Thyroid gland (tissue), 4 donors: ENCODE results near the gene MAS1. TPM values are rescaled to one million over a fixed set of nuclear protein-coding genes. Genes with fewer than 3 reads are reported as not detected.
"Not testable (repeated sequence)": the region's sequence is repeated elsewhere in the genome, so short reads cannot be mapped to it uniquely, and the experiment has no call there.

Experiments
- DNase-seq, 2 donors: peaks; one replicate each; pipeline ENCODE4 v3.0.0-alpha.2; 2019
- H3K27ac ChIP-seq, 3 donors: fragments of 200-600 bp; sonication (generic); 1 replicate in 2 of 3; 2 replicates in 1 of 3; pipeline ENCODE4 v1.5.1; 2016 to 2019; ENCODE audit warnings: mild to moderate bottlenecking in 1 of 3, moderate library complexity in 1 of 3
- H3K27me3 ChIP-seq: fragments of 200-600 bp; sonication (generic); one replicate; pipeline ENCODE4 v1.5.1; 2019
- H3K36me3 ChIP-seq, 2 donors: fragments of 200-600 bp; sonication (generic); one replicate each; pipeline ENCODE4 v1.5.1; 2016 to 2019
- H3K4me1 ChIP-seq, 2 donors: fragments of 200-600 bp; sonication (generic); one replicate each; pipeline ENCODE4 v1.5.1; 2017 to 2019
- H3K4me3 ChIP-seq, 3 donors: fragments of 200-600 bp; sonication (generic); replicated peaks in 1 of 3; 1 replicate in 2 of 3; 2 replicates in 1 of 3; pipeline ENCODE4 v1.5.1; 2016; ENCODE audit warnings: mild to moderate bottlenecking in 1 of 3
- H3K9me3 ChIP-seq: fragments of 200-600 bp; sonication (generic); one replicate; pipeline ENCODE4 v1.5.1; 2017
- CTCF ChIP-seq, 6 experiments: fragments of 200-600 bp in 3 of 6; fragments of 450-650 bp in 3 of 6; sonication (generic) in 3 of 6; IDR thresholded peaks; one replicate each; pipeline ENCODE4 v1.5.1; 2016 to 2019; ENCODE audit warnings: antibody characterized with exemption in 6 of 6, mild to moderate bottlenecking in 2 of 6, inconsistent platforms in 1 of 6, moderate library complexity in 1 of 6
- POLR2A ChIP-seq, 2 donors: fragments of 450-650 bp; IDR thresholded peaks; one replicate each; pipeline ENCODE4 v1.6.1; 2017; ENCODE audit warnings: antibody characterized with exemption in 2 of 2, mild to moderate bottlenecking in 2 of 2, moderate library complexity in 1 of 2
- WGBS, 2 donors: methylation state at CpG; one replicate each; pipeline ENCODE4 v1.1.5; 2017; 5-methylcytosine and 5-hydroxymethylcytosine counted together
- intact Hi-C: fragments of 100-400 bp; cut with DNase I; formaldehyde crosslinking; loops from one replicate; pipeline ENCODE4 v1.15.1; 2023
- total RNA-seq, 4 donors: library from RNA; depleted of rRNA; stranded (reverse); fragments of >200 nt; gene quantifications; one replicate each; pipeline ENCODE4 v1.2.3, GENCODE V29; 2016

Gene MAS1
- total RNA-seq, 4 donors from 2014 or later = not detected

DNA sequence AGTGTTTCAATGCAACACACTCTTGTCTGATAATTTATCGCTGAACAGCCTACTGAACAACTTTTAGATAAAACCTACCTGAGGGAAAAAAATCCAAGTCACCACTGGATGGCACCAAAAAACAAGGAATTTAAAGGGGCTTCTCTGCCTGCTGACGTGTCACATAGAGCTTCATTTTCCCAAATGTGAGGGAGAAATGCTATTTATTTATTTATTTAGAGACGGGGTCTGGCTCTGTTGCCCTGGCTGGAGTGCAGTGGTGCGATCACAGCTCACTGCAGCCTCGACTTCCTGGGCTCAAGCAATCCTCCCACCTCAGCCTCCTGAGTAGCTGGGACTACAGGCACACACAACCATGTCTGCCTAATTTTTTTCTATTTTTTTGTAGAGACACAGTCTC lies 27.4 kb upstream of the MAS1 start:
- H3K4me3 ChIP-seq, H3K9me3 ChIP-seq, H3K36me3 ChIP-seq, H3K27ac ChIP-seq, H3K4me1 ChIP-seq, H3K27me3 ChIP-seq: not testable (repeated sequence)
- peak; percentile 36 to 43 for DNase-seq
- peak in 5 of 6 experiments; percentile 26 to 83 (median 67) for TF ChIP-seq CTCF (IDR thresholded peaks at IDR 0.05)
- 14 to 25% methylated on average over 5 of the region's 5 CpGs for WGBS, 2 donors
- intact Hi-C loops = loop anchor here (10.0 kb wide), 1 partner anchor 231 kb away; no protein-coding TSS in a partner anchor

GRCh38 chr6:159865226-159865920 lies 25.4 kb upstream of the MAS1 start:
- TF ChIP-seq CTCF (IDR thresholded peaks at IDR 0.05) = no peak
- TF ChIP-seq POLR2A (IDR thresholded peaks at IDR 0.05) = no peak
- intact Hi-C loops = loop anchor here (5.0 to 10.0 kb wide), 3 partner anchors 77 to 229 kb away; no protein-coding TSS in a partner anchor
- Histone ChIP-seq H3K36me3 (no peaks in the 10 kb centered on the region), H3K27me3 (no peaks in the 10 kb centered on the region), H3K4me1 (peaks cover 2 to 5% of the 10 kb centered on the region in 2 donors), H3K27ac (no peak overlapping the region), H3K9me3 (no peaks in the 10 kb centered on the region), H3K4me3 (no peak overlapping the region)
- no peak for DNase-seq
- WGBS, 2 donors = 88 to 91% methylated on average over 12 of the region's 12 CpGs

DNA sequence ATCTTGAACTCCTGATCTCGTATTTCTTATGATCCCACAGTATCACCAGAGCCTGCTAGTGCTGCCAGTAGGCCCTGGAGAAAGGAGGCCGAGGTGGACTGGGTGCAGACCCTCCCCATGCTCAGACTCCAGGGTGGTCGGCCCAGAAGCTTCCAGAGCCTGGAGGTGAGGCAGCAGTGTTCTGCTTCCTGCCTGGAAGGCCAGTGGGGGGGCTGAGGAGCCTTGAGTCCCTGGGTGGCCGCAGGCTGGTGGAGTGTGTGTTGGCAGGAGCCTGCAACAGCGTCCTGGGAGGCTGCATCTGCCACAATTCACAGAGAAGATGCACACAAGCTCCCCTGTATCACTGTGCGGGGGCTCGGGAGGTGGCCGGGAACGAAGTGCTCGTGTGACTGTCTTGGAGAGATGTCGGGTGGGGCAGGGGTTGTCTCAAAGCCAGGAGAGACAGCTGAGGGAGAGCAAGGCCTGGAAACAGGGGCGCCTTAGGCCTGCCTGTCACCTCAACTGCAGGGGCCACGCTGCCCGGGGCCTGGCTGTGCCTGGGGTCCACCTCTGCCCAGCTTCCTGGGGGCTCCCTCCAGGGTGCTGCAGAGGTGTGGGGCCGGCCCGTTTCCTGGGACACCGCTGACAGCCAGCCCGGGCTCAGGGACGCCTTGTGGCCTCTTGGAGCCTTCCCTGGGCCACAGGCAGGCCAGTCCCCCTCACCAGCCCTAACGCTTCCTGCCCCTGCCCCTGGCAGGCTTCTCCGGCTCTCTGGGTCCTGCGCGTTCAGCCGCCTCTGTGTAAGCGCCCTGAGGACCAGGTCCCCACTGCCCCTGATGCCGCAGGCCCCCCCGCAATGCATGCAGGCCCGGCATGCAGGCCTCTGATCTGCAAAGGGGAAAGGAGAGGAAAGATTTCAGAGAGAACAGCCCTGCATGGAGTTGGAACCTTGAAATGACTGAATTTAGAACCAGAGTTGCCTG lies 24.2 kb upstream of the MAS1 start:
- intact Hi-C loops = loop anchor here (5.0 to 10.0 kb wide), 3 partner anchors 76 to 228 kb away; no protein-coding TSS in a partner anchor
- H3K9me3 ChIP-seq = no peaks in the 10 kb centered on the region
- WGBS, 2 donors = 87 to 91% methylated on average over 21 to 27 of the region's 28 CpGs
- no peak overlapping the region for H3K27ac ChIP-seq
- no peaks in the 10 kb centered on the region for H3K36me3 ChIP-seq
- no peak overlapping the region for H3K4me3 ChIP-seq
- no peak for DNase-seq
- TF ChIP-seq CTCF (IDR thresholded peaks at IDR 0.05) (no peak), POLR2A (IDR thresholded peaks at IDR 0.05) (no peak)
- H3K4me1 ChIP-seq = peaks cover 14 to 15% of the 10 kb centered on the region in 2 donors
- H3K27me3 ChIP-seq = no peaks in the 10 kb centered on the region

DNA sequence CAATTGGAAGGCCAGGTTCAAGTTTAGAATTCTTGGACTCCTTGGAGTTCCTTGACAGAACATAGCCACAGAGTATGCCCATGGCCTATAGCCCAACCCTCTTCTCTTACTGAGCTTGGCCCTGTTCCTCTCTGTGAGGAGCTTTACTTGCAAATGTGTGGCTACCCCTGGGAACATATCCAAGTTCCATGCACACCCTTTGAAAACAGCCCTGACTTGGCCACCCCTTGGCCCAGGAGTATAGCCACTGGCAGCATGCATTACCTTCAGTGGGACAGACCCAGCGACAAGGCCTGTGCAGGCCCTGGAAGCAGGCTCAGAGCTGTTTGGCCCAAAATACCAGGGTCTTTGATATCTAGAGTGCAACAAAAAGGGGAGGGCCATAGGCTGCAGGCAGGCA lies 19.5 kb upstream of the MAS1 start:
- DNase-seq = peak; percentile 44 to 57
- Histone ChIP-seq H3K4me3 (no peak overlapping the region), H3K36me3 (no peaks in the 10 kb centered on the region), H3K9me3 (no peaks in the 10 kb centered on the region), H3K27ac (peak overlapping the region; percentile 21 to 44 (median 23)), H3K4me1 (peaks cover 20 to 37% of the 10 kb centered on the region in 2 donors), H3K27me3 (no peaks in the 10 kb centered on the region)
- TF ChIP-seq CTCF (IDR thresholded peaks at IDR 0.05) (no peak), POLR2A (IDR thresholded peaks at IDR 0.05) (no peak)
- intact Hi-C loops = no loop called here
- 67 to 83% methylated on average over 1 of the region's 1 CpG for WGBS, 2 donors
